ENCODE measurements around the gene CALM3.

CALM3 gene

GRCh38 chr19:46659151-46660007 lies 58.2 kb downstream of the CALM3 start:
- no peak for DNase-seq (ENCODE audit: low read depth)
- H3K4me3 ChIP-seq (ENCODE audit: low read depth, low read length) = peak overlapping the region; percentile 49
- TF ChIP-seq, protein P1, sequence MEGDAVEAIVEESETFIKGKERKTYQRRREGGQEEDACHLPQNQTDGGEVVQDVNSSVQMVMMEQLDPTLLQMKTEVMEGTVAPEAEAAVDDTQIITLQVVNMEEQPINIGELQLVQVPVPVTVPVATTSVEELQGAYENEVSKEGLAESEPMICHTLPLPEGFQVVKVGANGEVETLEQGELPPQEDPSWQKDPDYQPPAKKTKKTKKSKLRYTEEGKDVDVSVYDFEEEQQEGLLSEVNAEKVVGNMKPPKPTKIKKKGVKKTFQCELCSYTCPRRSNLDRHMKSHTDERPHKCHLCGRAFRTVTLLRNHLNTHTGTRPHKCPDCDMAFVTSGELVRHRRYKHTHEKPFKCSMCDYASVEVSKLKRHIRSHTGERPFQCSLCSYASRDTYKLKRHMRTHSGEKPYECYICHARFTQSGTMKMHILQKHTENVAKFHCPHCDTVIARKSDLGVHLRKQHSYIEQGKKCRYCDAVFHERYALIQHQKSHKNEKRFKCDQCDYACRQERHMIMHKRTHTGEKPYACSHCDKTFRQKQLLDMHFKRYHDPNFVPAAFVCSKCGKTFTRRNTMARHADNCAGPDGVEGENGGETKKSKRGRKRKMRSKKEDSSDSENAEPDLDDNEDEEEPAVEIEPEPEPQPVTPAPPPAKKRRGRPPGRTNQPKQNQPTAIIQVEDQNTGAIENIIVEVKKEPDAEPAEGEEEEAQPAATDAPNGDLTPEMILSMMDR (IDR thresholded peaks at IDR 0.05; ENCODE audit: low read depth, low read length, missing control alignments) = no peak
- in situ Hi-C loops (cut with HindIII; ENCODE audit: low sequenced_read_pairs) = no loop called here

GRCh38 chr19:46660008-46660517 lies 58.9 kb downstream of the CALM3 start:
- in situ Hi-C loops (cut with HindIII; ENCODE audit: low sequenced_read_pairs) = no loop called here
- DNase-seq (ENCODE audit: low read depth) = no peak
- H3K4me3 ChIP-seq (ENCODE audit: low read depth, low read length) = peak overlapping the region; percentile 49
- TF ChIP-seq, protein P1 (IDR thresholded peaks at IDR 0.05; ENCODE audit: low read depth, low read length, missing control alignments) = no peak

Data from astrocyte of the cerebellum (primary cell).